GM12878 (cell line): ENCODE results near the gene DOK4. TPM values are rescaled to one million over a fixed set of nuclear protein-coding genes. Genes with fewer than 3 reads are reported as not detected.

Source experiments
- ATAC-seq: fragments of 200-7000 bp; cut with Tn5 transposase; 3 replicates; pipeline ENCODE4 v1.9.1; 2020; ENCODE audit warnings: mild to moderate bottlenecking, moderate library complexity
- BruUV-seq: library from RNA; stranded (reverse); fragments of 400-500 nt; replicated peaks from 2 replicates; lab custom pipeline; 2021; lab: Mats Ljungman, UMichigan
- CTCF ChIA-PET: fragments of 300-600 bp; sonication (Branson Sonifier 250); formaldehyde crosslinking; extraction: SDS; loops from one replicate; lab custom pipeline; 2021; ENCODE audit warnings: inconsistent platforms; lab: Yijun Ruan, JAX
- POLR2A ChIA-PET: fragments of 350-600 bp; formaldehyde crosslinking; extraction: SDS; loops from one replicate; lab custom pipeline; 2021; ENCODE audit warnings: inconsistent platforms; lab: Charles Lee
- RAD21 ChIA-PET: fragments of 300-600 bp; sonication (Branson Sonifier 250); formaldehyde crosslinking; loops from one replicate; lab custom pipeline; 2023; ENCODE audit warnings: antibody characterized with exemption; ENCODE audit not compliant: unreplicated experiment; lab: Charles Lee
- SMC1A ChIA-PET: fragments of 300-600 bp; sonication (Branson Sonifier 250); formaldehyde crosslinking; loops from one replicate; lab custom pipeline; 2023; ENCODE audit not compliant: unreplicated experiment, uncharacterized antibody; lab: Charles Lee
- DNase-seq: peaks from one replicate; pipeline ENCODE4 v3.0.0-alpha.2; 2011; ENCODE audit warnings: low read depth, low spot score
- FAIRE-seq: peaks from 3 replicates; lab custom pipeline; 2011; peaks lifted over from hg19 to GRCh38; lab: Jason Lieb, UNC
- H2AFZ ChIP-seq: 2 replicates; pipeline ENCODE4 v1.6.0; 2011; ENCODE audit warnings: low read depth, low read length, control low read depth; ENCODE audit not compliant: control insufficient read depth
- H3K27ac ChIP-seq: 2 replicates; pipeline ENCODE4 v1.5.1; 2011; ENCODE audit warnings: control low read depth; ENCODE audit not compliant: control insufficient read depth, insufficient read depth
- H3K27me3 ChIP-seq, 2 experiments: replicated peaks in 1 of 2; 2 replicates each; pipeline versions ENCODE4 v1.6.0 to v1.6.1; 2011; ENCODE audit warnings: low read length in 1 of 2; ENCODE audit not compliant: control insufficient read depth in 2 of 2, insufficient read depth in 2 of 2
- H3K36me3 ChIP-seq, 2 experiments: 2 replicates each; pipeline ENCODE4 v1.5.1; 2011; ENCODE audit warnings: low read length in 1 of 2; ENCODE audit not compliant: control insufficient read depth in 2 of 2, insufficient read depth in 2 of 2
- H3K4me1 ChIP-seq: 2 replicates; pipeline ENCODE4 v1.6.1; 2011; ENCODE audit warnings: mild to moderate bottlenecking, low read length, moderate library complexity, mixed read lengths; ENCODE audit not compliant: control insufficient read depth, insufficient read depth
- H3K4me2 ChIP-seq: 2 replicates; pipeline ENCODE4 v1.6.0; 2011; ENCODE audit warnings: control low read depth; ENCODE audit not compliant: control insufficient read depth, insufficient read depth
- H3K4me3 ChIP-seq: fragments of 200-600 bp; sonication (generic); 2 replicates; pipeline ENCODE4 v1.5.1; 2016
- H3K79me2 ChIP-seq: 2 replicates; pipeline ENCODE4 v1.6.0; 2011; ENCODE audit warnings: low read length; ENCODE audit not compliant: control insufficient read depth, insufficient read depth
- H3K9ac ChIP-seq: 2 replicates; pipeline ENCODE4 v1.8.0; 2011; ENCODE audit warnings: low read length, control low read depth, mixed read lengths; ENCODE audit not compliant: control insufficient read depth, insufficient read depth
- H3K9me3 ChIP-seq: replicated peaks from 3 replicates; pipeline ENCODE4 v1.5.1; 2011; ENCODE audit warnings: mild to moderate bottlenecking, low read length; ENCODE audit not compliant: control insufficient read depth, insufficient read depth
- H4K20me1 ChIP-seq: 2 replicates; pipeline ENCODE4 v1.6.0; 2011; ENCODE audit not compliant: control insufficient read depth, insufficient read depth
- GATAD2B ChIP-seq: fragments of 450-650 bp; conservative IDR thresholded peaks from 2 replicates; pipeline ENCODE4 v1.6.1; 2017; ENCODE audit warnings: low read depth, mild to moderate bottlenecking, moderate library complexity
- WGBS: methylation state at CpG from one replicate; pipeline ENCODE4 v1.1.6; 2016; ENCODE audit warnings: low lambda C conversion rate; ENCODE audit not compliant: insufficient replicate concordance, insufficient coverage; ENCODE audit errors: missing lambda C conversion rate; 5-methylcytosine and 5-hydroxymethylcytosine counted together
- in situ Hi-C: fragments of 300-500 bp; cut with MboI; formaldehyde crosslinking; loops from 9 replicates; pipeline ENCODE4 v1.14.3; 2018; ENCODE audit warnings: mixed read lengths
- intact Hi-C: fragments of 100-400 bp; cut with micrococcal nuclease; formaldehyde crosslinking; loops from one replicate; pipeline ENCODE4 v1.14.2; 2022; ENCODE audit not compliant: unreplicated experiment
- polyA plus RNA-seq, 11 experiments: library from polyadenylated mRNA; depleted of rRNA in 4 of 11; unstranded in 6 of 11; stranded (reverse) in 5 of 11; fragments of >200 nt; fragmentation: Nextera tagmentation in 4 of 11; fragmentation: Illumina TruSeq in 1 of 11; extraction: Ambion mirVana in 4 of 11; extraction: Trizol in 1 of 11; gene quantifications; 1 replicate in 1 of 11; 2 replicates in 10 of 11; pipeline versions ENCODE4 v1.2.1 to v1.2.3, GENCODE V29; 2011 to 2016; ENCODE audit warnings: inconsistent platforms in 2 of 11, missing spikeins in 2 of 11, low read depth in 1 of 11
- total RNA-seq, 4 experiments: library from RNA; depleted of rRNA in 3 of 4; stranded (reverse); fragments of >200 nt in 3 of 4; fragmentation: Illumina TruSeq in 1 of 4; extraction: Trizol in 1 of 4; gene quantifications; 2 replicates each; pipeline versions ENCODE4 v1.2.1 to v1.2.3, GENCODE V29; 2013 to 2021
- TF ChIP-seq, protein P1 (sequence below): fragments of 450-650 bp; IDR thresholded peaks from 2 replicates; pipeline ENCODE4 v1.6.1; 2016; ENCODE audit warnings: mild to moderate bottlenecking

DOK4 gene
- total and polyA plus RNA-seq, 10 of the 15 experiments (the other 5 are each of a cell fraction or from before 2014, with no cell fraction given): 0.20 to 7.0 (median 2.4) TPM; not detected in 1

DNA sequence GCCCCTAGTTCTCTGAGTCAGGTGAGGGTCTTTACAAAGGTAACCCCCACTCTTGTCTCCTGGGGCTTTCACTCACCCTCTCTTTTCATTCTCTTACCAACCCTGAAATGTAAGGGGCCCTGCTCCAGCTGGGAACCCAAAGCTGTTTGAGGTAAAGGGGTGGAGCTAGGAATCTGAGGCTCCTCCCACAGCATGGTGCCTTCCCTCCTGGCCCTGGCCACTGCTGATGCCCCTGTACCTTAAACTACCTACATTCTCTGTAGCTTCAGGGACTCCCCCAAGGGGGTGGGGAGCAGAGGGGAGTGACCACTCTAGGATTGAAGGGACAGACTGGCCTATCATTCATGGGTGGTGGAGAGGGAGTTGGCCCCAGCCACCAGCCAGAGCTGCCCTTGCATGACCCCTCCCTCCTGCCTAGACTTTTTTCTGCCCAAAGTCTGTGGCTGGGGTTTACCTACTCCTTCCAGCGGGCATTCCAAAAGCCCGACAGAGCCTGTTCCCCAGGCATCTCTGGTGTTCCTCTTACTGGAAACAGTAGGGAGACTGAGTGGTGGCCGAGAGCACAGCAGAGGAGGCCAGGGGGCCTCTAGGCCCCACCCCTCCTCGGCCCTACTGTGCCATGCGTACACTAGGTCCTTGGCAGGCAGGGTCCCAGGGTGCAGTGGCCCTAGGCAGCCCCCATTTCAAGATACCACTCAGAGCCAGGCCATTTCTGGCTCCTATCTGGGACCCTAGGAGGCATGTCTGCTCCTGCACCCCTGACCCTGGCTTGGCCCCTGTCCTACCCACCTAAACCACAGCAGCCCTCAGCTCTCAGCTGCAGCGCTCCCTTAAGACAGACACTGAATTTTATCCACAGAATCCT is 9.5 kb downstream of the DOK4 start:
- RAD21 ChIA-PET: interaction anchor here (0.7 to 1.1 kb wide), 2 partner anchors 43 to 54 kb away, joined by 3 read pairs; no protein-coding TSS in a partner anchor
- WGBS: 57% methylated on average over 6 of the region's 6 CpGs
- in situ Hi-C loops: no loop called here

More for the DNA sequence above, 9.5 kb downstream of the DOK4 start:
- ChIA-PET SMC1A (interaction anchor here (0.9 to 1.7 kb wide), 2 partner anchors 11 to 24 kb away, joined by 3 to 11 read pairs; partner anchors contain the start of gene DOK4), POLR2A (interaction anchor here (0.6 kb wide), 1 partner anchor 227 kb away, joined by 3 read pairs; no protein-coding TSS in a partner anchor), CTCF (interaction anchor here (1.1 to 3.3 kb wide), 6 partner anchors 10 to 46 kb away, joined by 3 to 20 read pairs (median 6); partner anchors contain the start of gene POLR2C)
- Histone ChIP-seq H3K27ac (no peak overlapping the region), H3K4me2 (peak overlapping the region; percentile 40; the same call in 1 of the 2 replicates), H4K20me1 (no peaks in the 10 kb centered on the region), H3K79me2 (no peaks in the 10 kb centered on the region), H3K4me1 (peaks cover 16% of the 10 kb centered on the region), H2AFZ (no peak overlapping the region), H3K27me3 (no peaks in the 10 kb centered on the region), H3K9me3 (no peaks in the 10 kb centered on the region), H3K4me3 (no peak overlapping the region), H3K9ac (no peak overlapping the region), H3K36me3 (peaks cover 0 to 4% of the 10 kb centered on the region in 2 experiments; a peak in 1 of 4 replicates)
- no TSS peak for BruUV-seq
- FAIRE-seq (no peak), ATAC-seq (peak; percentile 15), DNase-seq (no peak)
- intact Hi-C loops: loop anchor here (1.0 kb wide), 1 partner anchor 43 kb away; no protein-coding TSS in a partner anchor
- TF ChIP-seq GATAD2B: no peak
- TF ChIP-seq, protein P1, sequence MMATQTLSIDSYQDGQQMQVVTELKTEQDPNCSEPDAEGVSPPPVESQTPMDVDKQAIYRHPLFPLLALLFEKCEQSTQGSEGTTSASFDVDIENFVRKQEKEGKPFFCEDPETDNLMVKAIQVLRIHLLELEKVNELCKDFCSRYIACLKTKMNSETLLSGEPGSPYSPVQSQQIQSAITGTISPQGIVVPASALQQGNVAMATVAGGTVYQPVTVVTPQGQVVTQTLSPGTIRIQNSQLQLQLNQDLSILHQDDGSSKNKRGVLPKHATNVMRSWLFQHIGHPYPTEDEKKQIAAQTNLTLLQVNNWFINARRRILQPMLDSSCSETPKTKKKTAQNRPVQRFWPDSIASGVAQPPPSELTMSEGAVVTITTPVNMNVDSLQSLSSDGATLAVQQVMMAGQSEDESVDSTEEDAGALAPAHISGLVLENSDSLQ: 0 out of 2 replicates have a peak, but pooled peaks have one; percentile 12
